Peyer's patch (tissue), 4 donors: ENCODE data around the gene SNRPD1.

Experiments used
- POLR2A ChIP-seq, 2 donors: fragments of 450-650 bp; IDR thresholded peaks; one replicate each; pipeline ENCODE4 v1.5.1; 2017; ENCODE audit warnings: antibody characterized with exemption in 2 of 2, mild to moderate bottlenecking in 2 of 2, moderate library complexity in 2 of 2
- TF ChIP-seq, protein P1 (sequence below), 6 experiments: fragments of 450-650 bp in 4 of 6; fragments of 200-600 bp in 2 of 6; sonication (generic) in 1 of 6; IDR thresholded peaks; one replicate each; pipeline ENCODE4 v1.5.1; 2017 to 2019; ENCODE audit warnings: antibody characterized with exemption in 6 of 6, mild to moderate bottlenecking in 3 of 6, moderate library complexity in 1 of 6

DNA sequence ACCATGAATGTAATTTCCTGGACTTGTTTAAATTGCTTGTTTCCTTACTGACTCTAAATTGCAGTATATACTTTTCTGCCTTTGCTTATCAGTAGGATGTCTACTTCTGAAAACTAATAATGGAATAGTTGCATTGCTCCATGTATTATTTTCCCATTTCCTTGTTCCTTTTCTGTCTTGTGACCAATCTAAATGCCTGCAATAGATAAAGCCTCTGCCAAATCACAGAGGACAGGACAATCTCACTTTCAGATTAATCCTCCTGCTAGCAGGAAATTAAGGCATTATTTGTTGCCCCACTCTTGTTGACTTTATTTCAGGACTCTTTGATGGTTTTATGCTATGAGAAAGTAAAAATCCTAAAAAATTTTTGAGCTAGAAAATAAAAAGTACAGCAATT, 6.9 kb upstream of the SNRPD1 start:
- TF ChIP-seq, protein P1, sequence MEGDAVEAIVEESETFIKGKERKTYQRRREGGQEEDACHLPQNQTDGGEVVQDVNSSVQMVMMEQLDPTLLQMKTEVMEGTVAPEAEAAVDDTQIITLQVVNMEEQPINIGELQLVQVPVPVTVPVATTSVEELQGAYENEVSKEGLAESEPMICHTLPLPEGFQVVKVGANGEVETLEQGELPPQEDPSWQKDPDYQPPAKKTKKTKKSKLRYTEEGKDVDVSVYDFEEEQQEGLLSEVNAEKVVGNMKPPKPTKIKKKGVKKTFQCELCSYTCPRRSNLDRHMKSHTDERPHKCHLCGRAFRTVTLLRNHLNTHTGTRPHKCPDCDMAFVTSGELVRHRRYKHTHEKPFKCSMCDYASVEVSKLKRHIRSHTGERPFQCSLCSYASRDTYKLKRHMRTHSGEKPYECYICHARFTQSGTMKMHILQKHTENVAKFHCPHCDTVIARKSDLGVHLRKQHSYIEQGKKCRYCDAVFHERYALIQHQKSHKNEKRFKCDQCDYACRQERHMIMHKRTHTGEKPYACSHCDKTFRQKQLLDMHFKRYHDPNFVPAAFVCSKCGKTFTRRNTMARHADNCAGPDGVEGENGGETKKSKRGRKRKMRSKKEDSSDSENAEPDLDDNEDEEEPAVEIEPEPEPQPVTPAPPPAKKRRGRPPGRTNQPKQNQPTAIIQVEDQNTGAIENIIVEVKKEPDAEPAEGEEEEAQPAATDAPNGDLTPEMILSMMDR (IDR thresholded peaks at IDR 0.05), result no peak
- TF ChIP-seq POLR2A (IDR thresholded peaks at IDR 0.05), result no peak
